ENCODE data around the gene DIPK1C. TPM values are rescaled to one million over a fixed set of nuclear protein-coding genes. Genes with fewer than 3 reads are reported as not detected.

DIPK1C gene
- total RNA-seq, 3 donors from 2014 or later: 0.14 to 0.98 TPM; not detected in 1

- DNase-seq (no peak), ATAC-seq (peak; percentile 32)
- no peak overlapping the region for H3K4me3 ChIP-seq
- H3K36me3 ChIP-seq (ENCODE audit: low read depth): no peaks in the 10 kb centered on the region
- intact Hi-C loops (cut with DNase I, micrococcal nuclease): no loop called here
- TF ChIP-seq CTCF (IDR thresholded peaks at IDR 0.05): no peak
- peaks cover 6% of the 10 kb centered on the region for H3K4me1 ChIP-seq (ENCODE audit: low read depth)
- no peaks in the 10 kb centered on the region for H3K9me3 ChIP-seq
Measured at GRCh38 chr18:74480149-74480651, 23.1 kb upstream of the DIPK1C start.

- DNase-seq (no peak), ATAC-seq (no peak)
- no peak overlapping the region for H3K4me3 ChIP-seq
- intact Hi-C loops (cut with DNase I, micrococcal nuclease): no loop called here
- H3K36me3 ChIP-seq (ENCODE audit: low read depth): no peaks in the 10 kb centered on the region
- H3K4me1 ChIP-seq (ENCODE audit: low read depth): peaks cover 6% of the 10 kb centered on the region
- no peaks in the 10 kb centered on the region for H3K9me3 ChIP-seq
- TF ChIP-seq CTCF (IDR thresholded peaks at IDR 0.05): no peak
Measured at GRCh38 chr18:74479486-74480148, 22.5 kb upstream of the DIPK1C start.

GRCh38 chr18:74478880-74479279 lies 21.8 kb upstream of the DIPK1C start:
- Histone ChIP-seq H3K4me1 (ENCODE audit: low read depth) (peaks cover 6% of the 10 kb centered on the region), H3K36me3 (ENCODE audit: low read depth) (no peaks in the 10 kb centered on the region), H3K4me3 (no peak overlapping the region), H3K9me3 (no peaks in the 10 kb centered on the region)
- no peak for DNase-seq
- ATAC-seq: no peak
- TF ChIP-seq CTCF (IDR thresholded peaks at IDR 0.05): no peak
- intact Hi-C loops (cut with DNase I, micrococcal nuclease): no loop called here

- ATAC-seq: no peak
- H3K36me3 ChIP-seq (ENCODE audit: low read depth): no peaks in the 10 kb centered on the region
- peaks cover 6% of the 10 kb centered on the region for H3K4me1 ChIP-seq (ENCODE audit: low read depth)
- no peak for TF ChIP-seq CTCF (IDR thresholded peaks at IDR 0.05)
- no peak for DNase-seq
- no peak overlapping the region for H3K4me3 ChIP-seq
- intact Hi-C loops (cut with DNase I, micrococcal nuclease): no loop called here
- no peaks in the 10 kb centered on the region for H3K9me3 ChIP-seq
Measured at GRCh38 chr18:74478316-74478715, 21.2 kb upstream of the DIPK1C start.

GRCh38 chr18:74477771-74478170 lies 20.7 kb upstream of the DIPK1C start:
- H3K4me1 ChIP-seq (ENCODE audit: low read depth): peaks cover 6% of the 10 kb centered on the region
- intact Hi-C loops (cut with DNase I, micrococcal nuclease): no loop called here
- no peaks in the 10 kb centered on the region for H3K9me3 ChIP-seq
- TF ChIP-seq CTCF (IDR thresholded peaks at IDR 0.05): no peak
- DNase-seq (no peak), ATAC-seq (no peak)
- H3K4me3 ChIP-seq: no peak overlapping the region
- H3K36me3 ChIP-seq (ENCODE audit: low read depth): no peaks in the 10 kb centered on the region
